HG03432 (cell line): ENCODE data around the gene ENOX1.
A peak's percentile ranks its signal among the peaks of the same experiment; 100 is the strongest.

Source experiments
- ATAC-seq: cut with Tn5 transposase; IDR thresholded peaks from one replicate; pipeline ENCODE4 v1.9.1; 2021; ENCODE audit warnings: mild to moderate bottlenecking, moderate library complexity; ENCODE audit not compliant: unreplicated experiment

Gene ENOX1

GRCh38 chr13:43329702-43330101 is 457.1 kb downstream of the ENOX1 start:
- no peak for ATAC-seq

GRCh38 chr13:43328907-43329306 is 457.9 kb downstream of the ENOX1 start:
- no peak for ATAC-seq

- ATAC-seq: no peak
Observed at GRCh38 chr13:43326100-43326499, 460.7 kb downstream of the ENOX1 start.

- ATAC-seq: no peak
Observed at GRCh38 chr13:43325636-43326035, 461.1 kb downstream of the ENOX1 start.

- no peak for ATAC-seq
Observed at GRCh38 chr13:43324129-43324528, 462.6 kb downstream of the ENOX1 start.

GRCh38 chr13:43319617-43320444 is 466.9 kb downstream of the ENOX1 start:
- ATAC-seq: no peak

- peak; percentile 49 for ATAC-seq
Observed at GRCh38 chr13:43316946-43317353, 469.8 kb downstream of the ENOX1 start.

GRCh38 chr13:43316281-43316680 is 470.5 kb downstream of the ENOX1 start:
- ATAC-seq: no peak

- no peak for ATAC-seq
Observed at GRCh38 chr13:43315522-43315921, 471.2 kb downstream of the ENOX1 start.

GRCh38 chr13:43309311-43309710 is 477.5 kb downstream of the ENOX1 start:
- no peak for ATAC-seq

- ATAC-seq: peak; percentile 93
Observed at GRCh38 chr13:43307921-43308433, 478.8 kb downstream of the ENOX1 start.

GRCh38 chr13:43307221-43307920 is 479.4 kb downstream of the ENOX1 start:
- no peak for ATAC-seq

GRCh38 chr13:43306372-43306771 is 480.4 kb downstream of the ENOX1 start:
- no peak for ATAC-seq

- ATAC-seq: no peak
Observed at GRCh38 chr13:43305416-43305815, 481.4 kb downstream of the ENOX1 start.

- no peak for ATAC-seq
Observed at GRCh38 chr13:43304945-43305344, 481.8 kb downstream of the ENOX1 start.

GRCh38 chr13:43304449-43304848 is 482.3 kb downstream of the ENOX1 start:
- ATAC-seq: no peak

- no peak for ATAC-seq
Observed at GRCh38 chr13:43303033-43303729, 483.6 kb downstream of the ENOX1 start.

GRCh38 chr13:43301346-43301969 is 485.3 kb downstream of the ENOX1 start:
- no peak for ATAC-seq

GRCh38 chr13:43300865-43301264 is 485.9 kb downstream of the ENOX1 start:
- ATAC-seq: no peak

- no peak for ATAC-seq
Observed at GRCh38 chr13:43299374-43299773, 487.4 kb downstream of the ENOX1 start.

GRCh38 chr13:43298816-43299215 is 488.0 kb downstream of the ENOX1 start:
- ATAC-seq: no peak
